Transverse colon (tissue), 4 donors: Measurements from ENCODE around the gene SAP130. TPM values are rescaled to one million over a fixed set of nuclear protein-coding genes. Genes with fewer than 3 reads are reported as not detected.

Source experiments
- DNase-seq: peaks from one replicate; pipeline ENCODE4 v3.0.0-alpha.2; 2019
- H3K27ac ChIP-seq, 4 donors: fragments of 200-600 bp; sonication (generic); 2 replicates each; pipeline ENCODE4 v1.5.1; 2016 to 2018; ENCODE audit warnings: inconsistent platforms in 4 of 4
- H3K27me3 ChIP-seq: fragments of 200-600 bp; sonication (generic); 2 replicates; pipeline ENCODE4 v1.5.1; 2017; ENCODE audit warnings: inconsistent platforms
- H3K36me3 ChIP-seq, 4 donors: fragments of 200-600 bp; sonication (generic); 2 replicates each; pipeline ENCODE4 v1.5.1; 2017 to 2019; ENCODE audit warnings: inconsistent platforms in 4 of 4
- H3K4me1 ChIP-seq, 4 donors: fragments of 200-600 bp; sonication (generic); 2 replicates each; pipeline ENCODE4 v1.5.1; 2017 to 2020; ENCODE audit warnings: inconsistent platforms in 4 of 4
- H3K4me3 ChIP-seq, 4 donors: fragments of 200-600 bp; sonication (generic); 1 replicate in 1 of 4; 2 replicates in 3 of 4; pipeline versions ENCODE4 v1.5.1 to v1.6.1; 2017 to 2019; ENCODE audit warnings: inconsistent platforms in 4 of 4
- H3K9me3 ChIP-seq, 2 donors: fragments of 200-600 bp; sonication (generic); 2 replicates each; pipeline ENCODE4 v1.5.1; 2017 to 2019; ENCODE audit warnings: inconsistent platforms in 2 of 2
- CTCF ChIP-seq, 5 experiments: fragments of 200-600 bp in 3 of 5; fragments of 450-650 bp in 2 of 5; sonication (generic) in 3 of 5; IDR thresholded peaks; 1 replicate in 2 of 5; 2 replicates in 3 of 5; pipeline ENCODE4 v1.5.1; 2016 to 2017; ENCODE audit warnings: antibody characterized with exemption in 5 of 5, inconsistent platforms in 3 of 5, mild to moderate bottlenecking in 2 of 5, moderate library complexity in 1 of 5
- EP300 ChIP-seq: sonication (generic); formaldehyde crosslinking; IDR thresholded peaks from one replicate; pipeline ENCODE4 v1.6.1; 2017; ENCODE audit warnings: antibody characterized with exemption, low read depth
- POLR2A ChIP-seq: fragments of 450-650 bp; IDR thresholded peaks from one replicate; pipeline ENCODE4 v1.6.1; 2016; ENCODE audit warnings: antibody characterized with exemption, mild to moderate bottlenecking, moderate library complexity
- POLR2AphosphoS5 ChIP-seq, 3 donors: sonication (generic); formaldehyde crosslinking; IDR thresholded peaks; one replicate each; pipeline ENCODE4 v1.6.1; 2016; ENCODE audit warnings: antibody characterized with exemption in 3 of 3
- WGBS, 2 donors: methylation state at CpG; one replicate each; pipeline ENCODE4 v1.1.5; 2018; ENCODE audit warnings: low coverage in 1 of 2; 5-methylcytosine and 5-hydroxymethylcytosine counted together
- in situ Hi-C, 4 donors: fragments of 200-750 bp; cut with MboI; loops; one replicate each; pipeline versions ENCODE4 v1.15.0 to v1.15.1; 2017; ENCODE audit warnings: low sequenced_read_pairs in 3 of 4, low pct_ligation_motif_present in 1 of 4, low pct_unique_long_range_greater_than_20kb in 1 of 4
- intact Hi-C: fragments of 100-400 bp; cut with DNase I; formaldehyde crosslinking; loops from one replicate; pipeline ENCODE4 v1.15.1; 2023; ENCODE audit warnings: low total_unique reads
- total RNA-seq, 4 donors: library from RNA; depleted of rRNA; stranded (reverse); fragments of >200 nt; gene quantifications; one replicate each; pipeline ENCODE4 v1.1.0, GENCODE V29; 2016

The SAP130 gene
- total RNA-seq, 4 donors from 2014 or later = 2.6 to 23.9 (median 13.0) TPM

- Histone ChIP-seq H3K9me3 (peaks cover 0 to 5% of the 10 kb centered on the region in 2 donors), H3K36me3 (no peaks in the 10 kb centered on the region), H3K27me3 (peaks cover 3% of the 10 kb centered on the region), H3K27ac (no peak overlapping the region), H3K4me3 (no peak overlapping the region), H3K4me1 (no peaks in the 10 kb centered on the region)
- intact Hi-C loops (no loop called here), in situ Hi-C loops (no loop called here)
- no peak for DNase-seq
- TF ChIP-seq EP300 (no peak), CTCF (IDR thresholded peaks at IDR 0.05) (no peak), POLR2AphosphoS5 (IDR thresholded peaks at IDR 0.05) (no peak), POLR2A (no peak)
- 75 to 82% methylated on average over 4 to 10 of the region's 11 CpGs for WGBS, 2 donors
These were observed 26.4 kb upstream of the SAP130 start for GRCh38 chr2:128054104-128054885.

- WGBS, 2 donors = 94 to 97% methylated on average over 9 to 12 of the region's 12 CpGs
- in situ Hi-C loops = no loop called here
- no peaks in the 10 kb centered on the region for H3K36me3 ChIP-seq
- H3K4me1 ChIP-seq = no peaks in the 10 kb centered on the region
- no peak overlapping the region for H3K4me3 ChIP-seq
- peaks cover 3% of the 10 kb centered on the region for H3K27me3 ChIP-seq
- intact Hi-C loops = no loop called here
- H3K9me3 ChIP-seq = peaks cover 0 to 5% of the 10 kb centered on the region in 2 donors
- no peak overlapping the region for H3K27ac ChIP-seq
- DNase-seq = no peak
- no peak for TF ChIP-seq EP300
- no peak for TF ChIP-seq POLR2A
- no peak for TF ChIP-seq CTCF (IDR thresholded peaks at IDR 0.05)
- no peak for TF ChIP-seq POLR2AphosphoS5 (IDR thresholded peaks at IDR 0.05)
These were observed 25.5 kb upstream of the SAP130 start for GRCh38 chr2:128053331-128053730.

GRCh38 chr2:128043041-128043440 lies 15.2 kb upstream of the SAP130 start:
- Histone ChIP-seq H3K27me3 (no peaks in the 10 kb centered on the region), H3K36me3 (no peaks in the 10 kb centered on the region), H3K9me3 (peaks cover 10 to 18% of the 10 kb centered on the region in 2 donors), H3K4me1 (no peaks in the 10 kb centered on the region), H3K4me3 (no peak overlapping the region), H3K27ac (no peak overlapping the region)
- 77 to 90% methylated on average over 3 of the region's 3 CpGs for WGBS, 2 donors
- TF ChIP-seq EP300 (no peak), POLR2AphosphoS5 (IDR thresholded peaks at IDR 0.05) (no peak), POLR2A (no peak), CTCF (IDR thresholded peaks at IDR 0.05) (no peak)
- DNase-seq = no peak
- intact Hi-C loops = no loop called here
- in situ Hi-C loops = no loop called here

- in situ Hi-C loops (no loop called here), intact Hi-C loops (no loop called here)
- Histone ChIP-seq H3K4me3 (no peak overlapping the region), H3K9me3 (peaks cover 23 to 31% of the 10 kb centered on the region in 2 donors), H3K27me3 (no peaks in the 10 kb centered on the region), H3K4me1 (no peaks in the 10 kb centered on the region), H3K27ac (no peak overlapping the region), H3K36me3 (no peaks in the 10 kb centered on the region)
- 57 to 83% methylated on average over 1 to 3 of the region's 3 CpGs for WGBS, 2 donors
- DNase-seq = no peak
- TF ChIP-seq POLR2AphosphoS5 (IDR thresholded peaks at IDR 0.05) (no peak), EP300 (no peak), POLR2A (no peak), CTCF (IDR thresholded peaks at IDR 0.05) (no peak)
These were observed 13.7 kb upstream of the SAP130 start for GRCh38 chr2:128041561-128041960.
